Stimulated activated CD8-positive, alpha-beta memory T cell treated with anti-CD3 and anti-CD28 coated beads, Interleukin-7, amount 100 ng/mL, for 1 hour (primary cell): ENCODE data around the gene ITGB4.
"Not testable (repeated sequence)": the region's sequence is repeated elsewhere in the genome, so short reads cannot be mapped to it uniquely, and the experiment has no call there.

Source experiments
- DNase-seq, 2 donors: peaks; one replicate each; pipeline ENCODE4 v3.0.0-alpha.2; 2020; ENCODE audit warnings: low read depth in 2 of 2

ITGB4 gene

DNA sequence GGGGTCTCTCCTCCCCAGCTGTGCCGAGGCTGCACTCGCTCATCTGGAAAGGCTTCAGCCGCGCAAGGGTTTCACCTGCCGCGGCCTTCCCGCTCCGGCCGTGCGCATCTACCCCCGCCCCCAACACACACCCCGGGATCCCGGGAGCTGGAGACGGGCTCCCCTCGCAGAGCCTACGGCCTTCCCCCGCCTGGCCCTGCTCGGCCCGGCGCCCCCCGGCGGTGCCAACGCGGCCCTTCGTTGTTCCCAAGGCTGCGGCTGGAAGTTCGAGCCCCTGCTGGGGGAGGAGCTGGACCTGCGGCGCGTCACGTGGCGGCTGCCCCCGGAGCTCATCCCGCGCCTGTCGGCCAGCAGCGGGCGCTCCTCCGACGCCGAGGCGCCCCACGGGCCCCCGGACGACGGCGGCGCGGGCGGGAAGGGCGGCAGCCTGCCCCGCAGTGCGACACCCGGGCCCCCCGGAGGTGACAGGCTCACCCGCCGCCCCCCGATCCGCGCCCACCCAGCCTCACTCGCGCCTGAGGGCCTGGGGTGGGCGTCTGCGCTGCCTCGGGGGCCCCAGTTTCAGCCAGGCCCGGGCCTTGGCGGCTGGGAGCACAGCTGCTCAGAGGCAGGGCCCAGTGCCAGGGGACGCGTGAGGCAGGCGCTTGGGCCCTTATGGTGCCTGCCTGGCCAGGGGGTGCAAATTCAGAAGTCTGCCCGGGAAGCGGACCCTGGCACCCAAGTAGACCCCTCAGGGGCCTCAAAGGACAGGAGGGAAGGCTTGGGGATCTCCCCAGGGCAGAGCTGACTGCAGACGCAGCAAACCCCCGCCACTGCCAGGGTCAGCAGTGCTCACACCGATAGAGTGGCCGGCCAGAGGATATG is 32.5 kb downstream of the ITGB4 start:
- peak; percentile 45 to 57 for DNase-seq

DNA sequence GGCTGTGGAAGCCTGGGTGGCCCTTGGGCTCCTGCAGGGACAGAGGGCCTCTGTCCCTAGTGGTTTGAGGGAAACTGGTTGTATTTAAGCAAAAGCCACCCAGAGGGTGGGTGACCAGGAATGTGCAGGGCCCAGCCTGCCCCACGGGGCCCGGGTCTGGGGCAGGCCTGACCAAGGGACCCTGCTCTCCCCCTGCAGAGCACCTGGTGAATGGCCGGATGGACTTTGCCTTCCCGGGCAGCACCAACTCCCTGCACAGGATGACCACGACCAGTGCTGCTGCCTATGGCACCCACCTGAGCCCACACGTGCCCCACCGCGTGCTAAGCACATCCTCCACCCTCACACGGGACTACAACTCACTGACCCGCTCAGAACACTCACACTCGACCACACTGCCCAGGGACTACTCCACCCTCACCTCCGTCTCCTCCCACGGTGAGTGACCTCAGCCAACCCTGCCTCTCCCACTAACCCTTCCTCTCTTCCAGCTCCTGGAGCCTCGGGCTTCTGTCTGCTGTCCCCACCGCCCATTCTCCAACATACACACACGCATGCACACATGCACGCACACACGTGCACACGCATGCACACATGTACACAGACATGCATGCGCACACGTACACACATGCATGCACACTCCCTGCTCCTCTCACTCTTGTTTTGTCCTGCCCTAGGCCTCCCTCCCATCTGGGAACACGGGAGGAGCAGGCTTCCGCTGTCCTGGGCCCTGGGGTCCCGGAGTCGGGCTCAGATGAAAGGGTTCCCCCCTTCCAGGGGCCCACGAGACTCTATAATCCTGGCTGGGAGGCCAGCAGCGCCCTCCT is 33.3 kb downstream of the ITGB4 start:
- no peak for DNase-seq

DNA sequence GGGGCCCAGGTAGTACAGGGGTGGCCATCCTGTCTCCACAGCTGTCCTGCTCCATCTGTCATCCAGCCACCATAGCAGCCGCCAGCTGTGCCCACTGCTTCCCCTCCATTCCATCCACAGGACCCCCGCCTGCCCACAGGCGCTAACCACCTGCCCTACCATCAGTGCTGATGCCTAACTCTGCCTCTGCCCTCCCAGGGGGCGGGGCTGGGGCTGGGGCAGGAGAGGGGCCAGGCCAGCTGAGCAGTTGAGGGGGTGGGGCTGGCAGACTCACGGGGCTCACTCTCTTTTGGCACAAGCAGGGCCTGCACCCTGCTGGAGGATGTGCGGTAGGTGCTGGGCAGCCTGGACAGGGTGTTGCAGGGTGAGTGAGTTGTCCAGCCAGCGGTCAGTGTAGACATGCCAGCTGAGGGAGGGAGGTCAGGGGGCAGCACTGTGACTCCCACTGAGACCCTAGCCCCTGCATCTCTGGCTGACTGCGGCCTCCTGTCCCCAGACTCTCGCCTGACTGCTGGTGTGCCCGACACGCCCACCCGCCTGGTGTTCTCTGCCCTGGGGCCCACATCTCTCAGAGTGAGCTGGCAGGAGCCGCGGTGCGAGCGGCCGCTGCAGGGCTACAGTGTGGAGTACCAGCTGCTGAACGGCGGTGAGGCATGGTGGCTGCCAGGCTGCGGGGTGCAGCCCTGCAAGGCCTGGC is 34.1 kb downstream of the ITGB4 start:
- no peak for DNase-seq

DNA sequence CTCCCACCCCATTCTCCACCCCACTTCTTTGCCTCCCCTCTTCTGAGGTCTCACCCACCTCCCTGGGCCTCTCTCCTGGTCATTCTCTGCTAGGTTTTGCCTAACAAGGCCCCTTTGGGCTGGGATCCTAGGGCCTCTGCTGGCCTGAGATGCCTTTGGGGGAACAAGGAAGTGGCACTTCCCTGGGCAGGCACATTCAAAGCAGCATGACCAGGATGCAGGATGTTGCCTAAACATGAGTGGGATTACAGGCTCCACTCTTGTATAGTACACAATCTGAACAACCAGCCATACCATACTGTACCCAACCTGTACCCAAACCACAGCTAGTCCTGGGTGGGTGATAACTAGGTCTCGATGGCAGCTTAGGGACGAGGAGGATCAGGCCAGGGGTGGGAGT is 34.7 kb downstream of the ITGB4 start:
- no peak for DNase-seq

DNA sequence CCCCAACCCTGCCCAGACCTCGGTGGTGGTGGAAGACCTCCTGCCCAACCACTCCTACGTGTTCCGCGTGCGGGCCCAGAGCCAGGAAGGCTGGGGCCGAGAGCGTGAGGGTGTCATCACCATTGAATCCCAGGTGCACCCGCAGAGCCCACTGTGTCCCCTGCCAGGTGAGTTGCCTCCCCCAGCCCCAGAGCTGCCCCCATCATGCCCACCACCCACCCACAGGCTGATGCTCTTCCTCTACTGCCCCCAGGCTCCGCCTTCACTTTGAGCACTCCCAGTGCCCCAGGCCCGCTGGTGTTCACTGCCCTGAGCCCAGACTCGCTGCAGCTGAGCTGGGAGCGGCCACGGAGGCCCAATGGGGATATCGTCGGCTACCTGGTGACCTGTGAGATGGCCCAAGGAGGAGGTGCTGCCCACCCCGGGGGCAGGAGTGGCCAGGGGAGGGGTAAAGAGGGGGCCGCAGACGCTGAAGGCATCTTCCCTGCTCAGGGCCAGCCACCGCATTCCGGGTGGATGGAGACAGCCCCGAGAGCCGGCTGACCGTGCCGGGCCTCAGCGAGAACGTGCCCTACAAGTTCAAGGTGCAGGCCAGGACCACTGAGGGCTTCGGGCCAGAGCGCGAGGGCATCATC is 35.3 kb downstream of the ITGB4 start:
- DNase-seq: no peak

DNA sequence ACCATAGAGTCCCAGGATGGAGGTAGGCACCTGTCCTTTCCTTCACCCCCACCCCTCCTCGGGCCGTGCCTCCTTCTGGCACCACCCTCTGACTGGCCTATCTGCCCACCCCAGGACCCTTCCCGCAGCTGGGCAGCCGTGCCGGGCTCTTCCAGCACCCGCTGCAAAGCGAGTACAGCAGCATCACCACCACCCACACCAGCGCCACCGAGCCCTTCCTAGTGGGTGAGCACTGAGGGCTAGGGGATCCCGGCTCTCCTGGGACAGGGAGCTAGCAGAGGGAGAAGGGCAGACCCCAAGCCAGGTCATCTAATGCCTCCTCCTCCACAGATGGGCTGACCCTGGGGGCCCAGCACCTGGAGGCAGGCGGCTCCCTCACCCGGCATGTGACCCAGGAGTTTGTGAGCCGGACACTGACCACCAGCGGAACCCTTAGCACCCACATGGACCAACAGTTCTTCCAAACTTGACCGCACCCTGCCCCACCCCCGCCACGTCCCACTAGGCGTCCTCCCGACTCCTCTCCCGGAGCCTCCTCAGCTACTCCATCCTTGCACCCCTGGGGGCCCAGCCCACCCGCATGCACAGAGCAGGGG is 35.9 kb downstream of the ITGB4 start:
- no peak for DNase-seq

DNA sequence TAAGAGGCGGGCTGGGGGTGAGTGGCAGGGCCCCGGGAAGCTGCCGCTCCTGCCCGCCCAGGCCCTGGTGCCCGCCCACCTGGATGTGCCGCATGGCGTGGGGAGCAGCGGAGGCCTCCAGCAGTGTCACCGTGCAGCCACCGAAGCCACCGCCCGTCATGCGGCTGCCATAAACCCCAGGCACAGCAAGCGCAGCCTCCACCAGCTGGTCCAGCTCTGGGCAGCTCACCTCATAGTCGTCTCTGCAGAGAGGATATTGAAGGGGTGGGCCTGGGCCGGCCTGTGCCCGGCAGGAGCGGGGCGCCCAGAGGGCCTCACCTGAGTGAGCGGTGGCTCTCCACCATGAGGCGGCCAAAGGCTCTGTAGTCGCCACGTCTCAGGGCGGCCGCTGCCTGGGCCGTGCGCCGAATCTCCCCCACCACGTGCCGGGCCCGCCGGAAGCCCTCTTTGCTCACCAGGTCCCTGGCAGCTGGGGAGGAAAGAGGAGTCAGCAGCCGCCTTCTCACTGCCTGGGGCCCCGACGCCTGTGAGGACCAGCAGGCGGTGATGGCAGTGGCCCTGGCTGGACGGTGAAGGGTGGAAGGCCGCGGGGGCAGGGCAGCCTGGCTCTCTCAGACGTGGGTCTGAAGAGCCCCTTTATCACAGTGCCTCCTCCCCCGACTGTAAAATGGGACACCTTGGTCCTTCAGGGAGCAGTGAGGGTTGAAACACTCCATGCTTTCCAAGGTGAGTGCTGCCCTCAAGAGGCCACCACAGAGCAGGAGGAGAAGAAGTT is 37.1 kb downstream of the ITGB4 start:
- no peak for DNase-seq

DNA sequence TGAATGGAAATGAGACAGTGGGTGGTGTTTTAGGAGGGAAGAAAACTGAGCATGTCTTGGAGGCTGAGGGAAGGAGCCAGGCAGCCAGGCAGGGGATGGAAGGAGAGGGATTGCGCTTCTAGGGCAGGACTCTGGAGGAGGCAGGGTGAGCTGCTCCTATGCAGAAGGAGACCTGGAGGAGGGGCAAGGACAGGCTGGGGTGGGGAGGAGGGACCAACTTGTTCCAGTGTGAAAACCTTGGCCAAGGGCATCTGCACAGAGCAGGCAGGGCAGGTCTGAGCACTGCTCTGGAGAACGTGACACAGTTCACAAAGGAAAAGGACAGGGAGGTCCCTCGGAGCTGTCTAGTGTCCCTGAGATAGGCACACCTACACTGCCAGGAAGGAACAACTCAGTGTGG is 38.2 kb downstream of the ITGB4 start:
- DNase-seq: no peak

DNA sequence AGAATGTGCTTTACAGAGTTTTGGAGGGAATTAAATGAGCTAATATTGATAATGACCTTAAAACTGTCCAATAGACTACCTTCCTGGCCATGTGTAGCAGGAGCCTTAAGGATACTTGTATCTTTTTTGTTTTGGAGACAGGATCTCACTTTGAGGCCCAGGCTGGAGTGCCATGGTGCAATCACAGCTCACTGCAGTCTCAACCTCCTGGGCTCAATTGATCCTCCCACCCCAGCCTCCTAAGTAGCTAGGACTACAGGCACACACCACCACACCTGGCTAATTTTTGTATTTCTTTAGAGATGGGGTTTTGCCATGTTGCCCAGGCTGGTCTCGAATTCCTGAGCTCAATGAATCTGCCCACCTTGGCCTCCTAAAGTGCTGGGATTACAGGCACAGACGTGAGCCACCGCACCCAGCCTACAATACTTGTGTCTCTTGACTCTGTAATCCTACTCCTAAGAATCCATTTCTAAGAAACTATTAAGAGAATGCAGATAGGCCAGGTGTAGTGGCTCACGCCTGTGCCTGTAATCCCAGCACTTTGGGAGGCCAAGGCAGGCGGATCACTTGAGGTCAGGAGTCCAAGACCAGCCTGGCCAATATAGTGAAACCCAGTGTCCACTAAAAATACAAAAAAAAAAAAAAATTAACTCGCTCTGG is 38.9 kb downstream of the ITGB4 start:
- not testable (repeated sequence) for DNase-seq

DNA sequence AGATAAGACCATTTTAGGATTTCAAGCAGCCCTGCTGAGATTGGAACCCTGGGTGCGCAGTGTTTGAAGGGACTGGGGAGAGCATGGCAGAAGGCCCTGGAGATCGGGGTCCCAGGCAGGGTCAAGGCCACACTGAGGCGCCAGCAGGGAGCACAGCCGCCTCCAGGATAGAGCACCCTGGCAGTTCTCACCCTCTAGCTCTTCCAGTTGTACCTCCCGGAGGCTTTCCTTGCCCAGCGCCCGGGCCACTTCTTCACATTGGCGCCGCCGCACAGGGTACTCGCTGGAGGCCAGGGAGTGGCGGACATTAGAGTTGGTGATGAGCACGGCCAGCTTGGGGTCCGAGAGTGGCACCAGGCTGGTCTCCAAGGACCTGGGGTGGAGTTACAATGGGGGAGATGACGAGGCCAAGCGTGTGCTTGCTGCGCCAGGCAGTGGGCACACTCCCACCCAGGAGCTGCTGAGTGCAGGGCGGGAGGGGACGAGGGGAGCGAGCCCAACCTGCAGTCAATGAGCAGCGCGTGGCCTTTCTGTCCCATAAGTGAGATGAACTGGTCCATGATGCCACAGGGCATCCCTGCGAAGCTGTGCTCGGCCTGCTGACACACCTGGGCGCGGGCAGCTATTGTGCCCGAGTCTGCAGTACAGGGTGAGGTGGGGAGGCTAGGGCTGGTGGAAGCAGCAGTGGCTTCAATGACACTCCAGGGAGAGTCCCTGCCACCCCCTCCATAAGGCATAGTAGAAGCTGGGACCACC is 41.4 kb downstream of the ITGB4 start:
- DNase-seq: no peak

DNA sequence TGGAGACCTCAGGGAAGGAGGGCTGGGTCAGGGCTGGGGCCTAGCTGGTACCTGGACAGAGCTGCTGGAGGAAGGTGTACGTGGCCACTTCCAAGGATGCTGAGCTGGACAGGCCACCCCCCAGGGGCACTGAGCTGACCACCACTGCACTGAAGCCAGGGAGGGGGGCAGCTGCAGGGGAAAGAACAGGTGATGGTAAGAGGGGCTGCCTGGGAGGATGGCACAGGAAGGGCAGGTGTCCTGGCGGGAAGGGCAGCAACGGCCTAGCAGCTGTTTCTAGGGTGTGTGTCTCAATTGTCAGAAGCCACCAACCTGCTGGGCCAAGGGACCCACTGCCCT is 42.0 kb downstream of the ITGB4 start:
- DNase-seq: no peak

DNA sequence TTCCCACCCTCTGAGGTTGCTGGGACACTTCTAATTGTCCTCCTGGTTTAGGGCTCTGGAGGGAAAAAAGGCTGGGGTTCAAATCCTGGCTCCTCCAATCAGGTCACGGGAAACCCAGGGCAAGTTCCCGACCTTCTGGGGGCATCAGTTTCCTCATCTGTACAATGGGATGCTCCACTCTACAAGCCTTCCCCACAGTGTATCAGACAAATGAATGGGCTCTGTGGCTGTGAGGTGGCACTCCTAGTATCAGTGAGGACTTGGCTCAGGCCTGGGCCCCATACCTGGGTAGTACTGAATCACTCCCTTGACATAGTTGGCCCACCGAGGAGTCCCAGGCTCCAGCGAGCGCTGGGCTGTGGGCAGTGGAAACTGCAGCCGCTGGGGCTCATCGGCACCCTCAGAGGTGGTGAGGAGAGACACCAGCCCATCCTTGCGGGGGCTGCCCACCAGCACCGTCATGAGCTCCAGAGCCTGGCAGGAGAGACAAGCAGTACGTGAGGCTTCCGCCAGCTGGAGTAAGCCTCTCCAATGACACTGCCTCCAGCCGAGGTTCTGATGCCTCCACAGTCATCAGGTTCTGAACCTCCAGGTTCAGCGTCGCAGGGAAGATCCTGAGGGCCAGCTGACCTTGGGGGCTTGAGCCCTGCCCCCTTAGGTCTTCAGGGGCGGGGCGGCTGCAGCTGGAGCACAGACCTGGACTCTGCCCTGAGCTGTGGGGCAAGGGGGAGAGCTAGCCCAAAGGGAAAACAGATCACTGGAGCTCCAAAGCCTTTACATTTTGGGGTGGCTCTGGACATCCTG is 42.6 kb downstream of the ITGB4 start:
- no peak for DNase-seq

DNA sequence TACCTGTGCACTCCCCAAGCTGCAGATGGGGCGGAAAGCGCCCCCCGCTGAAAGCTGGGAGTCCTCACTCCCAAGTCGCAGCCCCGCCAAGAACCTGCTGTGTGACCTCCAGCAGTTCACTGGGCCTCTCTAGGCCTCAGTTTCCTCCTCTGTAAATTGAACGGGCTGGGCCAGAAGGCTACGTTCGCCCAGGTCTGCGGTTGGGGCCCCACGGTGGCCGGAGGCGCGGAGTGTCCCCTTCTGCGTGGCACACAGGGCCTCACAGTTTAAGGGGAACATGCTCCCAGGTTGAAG is 43.1 kb downstream of the ITGB4 start:
- DNase-seq: no peak

DNA sequence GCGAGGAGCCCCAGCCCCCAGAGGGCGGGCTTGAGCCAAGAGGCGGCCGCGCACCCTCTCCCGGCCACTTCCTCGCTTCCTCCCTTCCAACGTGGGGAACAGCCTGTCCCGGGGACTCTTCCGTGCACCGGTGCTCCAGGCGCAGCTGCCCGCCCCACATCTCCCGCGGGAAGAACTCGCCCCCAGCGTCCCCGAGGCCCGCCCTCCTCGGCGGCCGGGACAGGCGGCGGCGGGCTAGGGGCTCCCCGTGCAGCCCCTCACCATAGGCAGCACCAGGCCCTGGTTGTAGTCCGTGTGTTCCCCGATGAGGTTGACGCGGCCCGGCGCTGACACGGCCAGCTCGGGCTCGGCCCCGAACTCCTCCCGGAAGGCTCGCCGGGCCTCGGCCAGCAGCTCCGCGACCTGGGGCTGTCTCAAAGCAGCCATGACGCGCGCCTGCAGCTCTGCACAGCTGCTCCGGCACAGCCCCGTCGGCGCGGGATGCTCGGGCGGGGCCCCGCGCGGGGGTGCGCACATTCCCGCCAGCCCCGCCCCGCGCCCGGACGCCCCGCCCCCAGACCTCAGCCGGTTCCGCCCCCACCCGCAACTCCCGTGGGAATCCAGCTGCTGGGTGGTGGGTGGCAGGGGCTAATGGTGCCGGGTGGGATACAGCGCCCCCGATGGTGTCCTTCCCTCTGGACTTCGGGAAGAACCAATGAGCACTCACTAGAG is 43.6 kb downstream of the ITGB4 start, which contains the start of gene GALK1:
Gene GALK1, minus strand, starts transcription at position 482 of the 711 bp plus-strand sequence. Its CDS starts 56 bp downstream, at position 426.
- DNase-seq: peak; percentile 45 to 50

DNA sequence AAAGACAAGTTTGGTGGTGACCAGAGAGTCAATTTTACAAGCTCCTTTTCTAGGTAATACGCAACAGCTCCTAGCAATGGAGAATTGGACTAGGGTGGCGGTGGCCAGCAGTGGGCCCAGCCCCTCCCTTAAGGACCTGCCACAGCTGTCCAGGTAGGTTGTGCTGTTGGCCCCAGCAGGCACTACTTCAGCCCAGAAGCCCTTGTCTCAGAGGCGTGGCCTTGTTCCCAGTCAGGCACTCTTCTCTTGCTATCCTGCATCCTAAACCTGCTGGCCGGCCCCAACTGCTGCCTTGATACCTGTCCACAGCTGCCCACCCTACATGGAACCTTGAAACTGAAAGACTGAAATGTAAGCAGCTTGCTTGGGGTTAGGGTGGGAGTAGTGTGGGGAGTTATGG is 44.7 kb downstream of the ITGB4 start:
- DNase-seq: no peak

DNA sequence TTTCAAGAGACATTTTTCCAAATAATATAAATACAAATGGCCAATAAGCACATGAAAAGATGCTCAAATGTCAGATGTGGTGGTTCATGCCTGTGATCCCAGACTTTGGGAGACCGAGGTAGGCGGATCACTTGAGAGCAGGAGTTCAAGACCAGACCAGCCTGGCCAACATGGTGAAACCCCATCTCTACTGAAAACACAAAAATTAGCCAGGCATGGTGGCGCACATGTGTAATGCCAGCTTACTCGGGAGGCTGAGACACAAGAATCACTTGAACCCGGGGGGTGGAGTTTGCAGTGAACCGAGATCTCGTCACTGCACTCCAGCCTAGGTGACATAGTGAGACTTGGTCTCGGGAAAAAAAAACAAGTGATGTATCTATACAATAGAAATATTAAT is 46.6 kb downstream of the ITGB4 start:
- DNase-seq: no peak

DNA sequence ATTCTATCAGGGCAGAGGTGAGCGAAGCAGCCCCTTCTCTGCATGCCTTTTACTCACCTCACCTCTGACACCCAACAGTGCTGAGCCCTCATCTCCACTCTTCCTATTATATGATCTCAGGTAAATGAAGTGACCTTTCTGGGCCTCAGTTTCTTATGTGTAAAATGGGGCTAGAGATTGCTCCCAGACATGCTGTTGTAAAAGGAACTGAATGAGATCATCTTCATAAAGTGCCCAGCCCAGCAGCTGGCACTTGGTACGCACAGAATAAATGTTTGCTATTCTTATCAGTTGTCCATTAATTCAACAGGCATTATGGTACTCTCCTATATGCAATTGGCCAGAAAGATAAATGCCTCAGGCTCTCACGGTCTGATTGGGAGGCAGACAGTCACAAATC is 48.3 kb downstream of the ITGB4 start:
- no peak for DNase-seq
